Type B pancreatic cell (in vitro differentiated cells): Measurements from ENCODE around the gene CRTC2. TPM values are rescaled to one million over a fixed set of nuclear protein-coding genes. Genes with fewer than 3 reads are reported as not detected.
"Not testable (repeated sequence)": the region's sequence is repeated elsewhere in the genome, so short reads cannot be mapped to it uniquely, and the experiment has no call there.

Experiments
- DNase-seq: peaks from one replicate; pipeline ENCODE4 v3.0.0; 2021; ENCODE audit warnings: mixed read lengths; ENCODE audit not compliant: unreplicated experiment; ENCODE audit errors: extremely low spot score
- H3K27ac Mint-ChIP-seq: 2 replicates; pipeline ENCODE4 v1.8.0; 2021; ENCODE audit warnings: mild to moderate bottlenecking, mixed read lengths
- H3K27me3 Mint-ChIP-seq: 2 replicates; pipeline ENCODE4 v1.8.0; 2021; ENCODE audit warnings: mixed read lengths
- H3K36me3 Mint-ChIP-seq: 2 replicates; pipeline ENCODE4 v1.8.0; 2021; ENCODE audit warnings: mixed read lengths
- H3K4me1 Mint-ChIP-seq: one replicate; pipeline ENCODE4 v1.8.0; 2021; ENCODE audit warnings: mixed read lengths; ENCODE audit not compliant: unreplicated experiment
- H3K4me3 Mint-ChIP-seq: 2 replicates; pipeline ENCODE4 v1.8.0; 2021; ENCODE audit warnings: mild to moderate bottlenecking, mixed read lengths
- H3K9me3 Mint-ChIP-seq: 2 replicates; pipeline ENCODE4 v1.8.0; 2021; ENCODE audit warnings: mixed read lengths
- CTCF ChIP-seq: fragments of 200-600 bp; sonication (generic); conservative IDR thresholded peaks from 2 replicates; pipeline ENCODE4 v1.5.0; 2021; ENCODE audit warnings: antibody characterized with exemption, mild to moderate bottlenecking
- long read RNA-seq: library from polyadenylated mRNA; unstranded; transcript quantifications from one replicate; pipeline ENCODE4 v2.0.0, GENCODE V29; 2020
- total RNA-seq: library from RNA; stranded (reverse); gene quantifications from 2 replicates; pipeline ENCODE4 v1.2.1, GENCODE V29; 2021; ENCODE audit warnings: low replicate concordance

The CRTC2 gene
- total RNA-seq = 31.1 and 36.0 TPM in 2 replicates
- long read RNA-seq = 0 reads

- H3K36me3 Mint-ChIP-seq = peaks cover 5% of the 10 kb centered on the region
- H3K9me3 Mint-ChIP-seq = no peaks in the 10 kb centered on the region
- DNase-seq = peak; percentile 98
- H3K27me3 Mint-ChIP-seq = no peaks in the 10 kb centered on the region
- H3K27ac Mint-ChIP-seq = peak within 1 kb of the TSS; percentile 86
- H3K4me1 Mint-ChIP-seq = peaks cover 35% of the 10 kb centered on the region
- TF ChIP-seq CTCF = no peak
- peak within 1 kb of the TSS; percentile 97 for H3K4me3 Mint-ChIP-seq
Measured at GRCh38 chr1:153958111-153958960, at the start of gene CRTC2. CRTC2 (minus strand) TSS chr1:153958612; CDS start chr1:153958497, 115 bp downstream.

GRCh38 chr1:154006136-154006535, 47.7 kb upstream of the CRTC2 start:
- DNase-seq = no peak
- no peak for TF ChIP-seq CTCF
- Mint-ChIP-seq H3K27ac (no peak overlapping the region), H3K4me3 (no peak overlapping the region), H3K27me3 (no peaks in the 10 kb centered on the region), H3K36me3 (no peaks in the 10 kb centered on the region), H3K9me3 (no peaks in the 10 kb centered on the region), H3K4me1 (peaks cover 6% of the 10 kb centered on the region)

- Mint-ChIP-seq H3K4me1 (peaks cover 6% of the 10 kb centered on the region), H3K27ac (peak overlapping the region; percentile 95)
- DNase-seq = no peak
Measured at GRCh38 chr1:154000420-154000819, 42.0 kb upstream of the CRTC2 start.

GRCh38 chr1:153996882-153997281, 38.5 kb upstream of the CRTC2 start:
- peaks cover 14% of the 10 kb centered on the region for H3K4me1 Mint-ChIP-seq
- H3K36me3 Mint-ChIP-seq = peaks cover 19% of the 10 kb centered on the region
- not testable (repeated sequence) for H3K27ac Mint-ChIP-seq, H3K4me3 Mint-ChIP-seq, H3K27me3 Mint-ChIP-seq, DNase-seq, H3K9me3 Mint-ChIP-seq

More at GRCh38 chr1:154000420-154000819, 42.0 kb upstream of the CRTC2 start:
- peaks cover 4% of the 10 kb centered on the region for H3K36me3 Mint-ChIP-seq
- H3K4me3 Mint-ChIP-seq = no peak overlapping the region
- TF ChIP-seq CTCF = no peak
- H3K27me3 Mint-ChIP-seq = no peaks in the 10 kb centered on the region
- H3K9me3 Mint-ChIP-seq = no peaks in the 10 kb centered on the region

GRCh38 chr1:153995640-153996039, 37.2 kb upstream of the CRTC2 start:
- Mint-ChIP-seq H3K4me1 (peaks cover 17% of the 10 kb centered on the region), H3K4me3 (peak overlapping the region; percentile 26), H3K27me3 (no peaks in the 10 kb centered on the region), H3K27ac (peak overlapping the region; percentile 32), H3K9me3 (no peaks in the 10 kb centered on the region), H3K36me3 (peaks cover 29% of the 10 kb centered on the region)
- no peak for DNase-seq
- no peak for TF ChIP-seq CTCF

GRCh38 chr1:153995202-153995601, 36.8 kb upstream of the CRTC2 start:
- peak overlapping the region; percentile 26 for H3K4me3 Mint-ChIP-seq

More at GRCh38 chr1:153995202-153995601, 36.8 kb upstream of the CRTC2 start:
- peaks cover 22% of the 10 kb centered on the region for H3K4me1 Mint-ChIP-seq
- no peak for TF ChIP-seq CTCF
- H3K9me3 Mint-ChIP-seq = peaks cover 3% of the 10 kb centered on the region
- H3K36me3 Mint-ChIP-seq = peaks cover 33% of the 10 kb centered on the region
- peak overlapping the region; percentile 32 for H3K27ac Mint-ChIP-seq
- H3K27me3 Mint-ChIP-seq = no peaks in the 10 kb centered on the region
- DNase-seq = no peak
